RWPE2 (cell line): ENCODE results near the gene NKX2-2.

ENCODE experiments used
- ATAC-seq: fragments of 200-7000 bp; cut with Tn5 transposase; 3 replicates; pipeline ENCODE4 v1.9.1; 2021; ENCODE audit warnings: low read depth
- DNase-seq: peaks from one replicate; pipeline ENCODE4 v3.0.0-alpha.2; 2020; ENCODE audit warnings: low spot score
- H3K27ac ChIP-seq: fragments of 450-650 bp; 2 replicates; pipeline ENCODE4 v1.5.1; 2017; ENCODE audit warnings: mild to moderate bottlenecking; ENCODE audit not compliant: poor library complexity, severe bottlenecking
- H3K27me3 ChIP-seq: fragments of 250-450 bp; sonication (Bioruptor Pico); 2 replicates; pipeline ENCODE4 v1.5.1; 2021; ENCODE audit warnings: mild to moderate bottlenecking, moderate library complexity; ENCODE audit not compliant: insufficient read depth, poor library complexity, severe bottlenecking
- H3K36me3 ChIP-seq: fragments of 250-450 bp; sonication (Bioruptor Pico); 2 replicates; pipeline ENCODE4 v1.5.1; 2020; ENCODE audit warnings: low read depth, mild to moderate bottlenecking, moderate library complexity
- H3K4me1 ChIP-seq: fragments of 250-450 bp; sonication (Bioruptor Pico); 2 replicates; pipeline ENCODE4 v1.5.1; 2021; ENCODE audit warnings: mild to moderate bottlenecking, moderate library complexity; ENCODE audit not compliant: insufficient read depth, poor library complexity, severe bottlenecking
- H3K4me3 ChIP-seq: fragments of 250-450 bp; sonication (Bioruptor Pico); 2 replicates; pipeline ENCODE4 v1.5.1; 2021; ENCODE audit warnings: mild to moderate bottlenecking, moderate library complexity; ENCODE audit not compliant: severe bottlenecking
- H3K9me3 ChIP-seq: fragments of 250-450 bp; sonication (Bioruptor Pico); 2 replicates; pipeline ENCODE4 v1.5.1; 2021; ENCODE audit warnings: mild to moderate bottlenecking, moderate library complexity; ENCODE audit not compliant: severe bottlenecking
- TF ChIP-seq, protein P1 (sequence below): fragments of 450-650 bp; IDR thresholded peaks from one replicate; pipeline ENCODE4 v1.5.1; 2017; ENCODE audit warnings: mild to moderate bottlenecking, moderate library complexity; ENCODE audit not compliant: poor library complexity, severe bottlenecking

The NKX2-2 gene

DNA sequence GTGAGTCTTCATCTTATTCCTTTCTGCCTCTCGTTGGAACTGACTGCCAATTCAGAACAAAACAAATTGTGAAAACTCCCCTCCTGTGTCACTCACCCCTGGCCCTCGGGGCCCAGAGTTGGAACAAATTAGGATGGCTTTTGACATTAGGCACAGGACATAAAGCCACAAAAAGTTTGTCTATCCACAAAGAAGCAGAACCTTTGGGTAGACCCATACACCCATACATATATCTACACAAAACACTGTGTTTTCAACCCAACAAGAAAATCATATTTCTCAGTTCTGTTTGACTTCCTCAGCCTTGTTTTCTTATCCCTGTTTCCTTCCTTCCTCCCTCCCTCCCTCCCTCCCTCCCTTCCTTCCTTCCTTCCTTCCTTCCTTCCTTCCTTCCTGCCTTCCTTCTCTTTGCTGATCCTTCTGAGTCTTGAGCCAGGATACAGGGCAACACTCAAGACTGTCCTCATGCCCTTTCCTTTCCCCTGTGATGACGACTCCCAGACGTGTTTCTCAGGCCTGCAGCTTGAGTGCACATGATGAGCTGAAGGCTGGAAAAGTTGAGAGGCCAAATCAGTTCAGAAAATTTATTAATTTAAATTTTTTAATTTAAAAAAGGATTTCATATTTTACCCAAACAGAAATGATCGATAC is 41.7 kb upstream of the NKX2-2 start:
- Histone ChIP-seq H3K4me3 (no peak overlapping the region), H3K4me1 (no peaks in the 10 kb centered on the region), H3K36me3 (no peaks in the 10 kb centered on the region), H3K9me3 (no peaks in the 10 kb centered on the region), H3K27me3 (peaks cover 45% of the 10 kb centered on the region), H3K27ac (no peak overlapping the region)
- DNase-seq = no peak
- ATAC-seq = no peak
- TF ChIP-seq, protein P1, sequence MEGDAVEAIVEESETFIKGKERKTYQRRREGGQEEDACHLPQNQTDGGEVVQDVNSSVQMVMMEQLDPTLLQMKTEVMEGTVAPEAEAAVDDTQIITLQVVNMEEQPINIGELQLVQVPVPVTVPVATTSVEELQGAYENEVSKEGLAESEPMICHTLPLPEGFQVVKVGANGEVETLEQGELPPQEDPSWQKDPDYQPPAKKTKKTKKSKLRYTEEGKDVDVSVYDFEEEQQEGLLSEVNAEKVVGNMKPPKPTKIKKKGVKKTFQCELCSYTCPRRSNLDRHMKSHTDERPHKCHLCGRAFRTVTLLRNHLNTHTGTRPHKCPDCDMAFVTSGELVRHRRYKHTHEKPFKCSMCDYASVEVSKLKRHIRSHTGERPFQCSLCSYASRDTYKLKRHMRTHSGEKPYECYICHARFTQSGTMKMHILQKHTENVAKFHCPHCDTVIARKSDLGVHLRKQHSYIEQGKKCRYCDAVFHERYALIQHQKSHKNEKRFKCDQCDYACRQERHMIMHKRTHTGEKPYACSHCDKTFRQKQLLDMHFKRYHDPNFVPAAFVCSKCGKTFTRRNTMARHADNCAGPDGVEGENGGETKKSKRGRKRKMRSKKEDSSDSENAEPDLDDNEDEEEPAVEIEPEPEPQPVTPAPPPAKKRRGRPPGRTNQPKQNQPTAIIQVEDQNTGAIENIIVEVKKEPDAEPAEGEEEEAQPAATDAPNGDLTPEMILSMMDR = no peak

DNA sequence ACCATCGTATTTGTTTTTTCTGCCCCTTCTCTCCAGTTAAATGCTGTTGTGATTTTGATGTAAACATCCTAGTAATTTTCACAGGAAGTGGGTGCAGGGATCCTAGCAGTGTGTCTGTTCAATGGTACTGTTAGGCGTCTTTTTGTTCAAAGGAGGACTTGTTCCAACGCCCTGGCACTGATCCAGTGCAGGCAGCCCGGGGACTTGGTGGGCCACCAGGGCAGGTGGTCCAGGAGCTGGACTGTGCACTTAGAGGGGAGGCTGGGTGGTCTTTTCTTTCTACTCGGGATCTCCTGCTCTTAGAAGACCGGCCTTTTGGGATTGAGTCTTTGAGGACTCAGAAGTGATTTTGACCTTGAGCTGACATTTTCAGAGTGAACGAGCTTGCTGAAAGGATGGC is 41.1 kb upstream of the NKX2-2 start:
- Histone ChIP-seq H3K9me3 (no peaks in the 10 kb centered on the region), H3K27me3 (peaks cover 39% of the 10 kb centered on the region), H3K36me3 (no peaks in the 10 kb centered on the region), H3K4me3 (no peak overlapping the region), H3K4me1 (no peaks in the 10 kb centered on the region), H3K27ac (no peak overlapping the region)
- no peak for ATAC-seq
- no peak for DNase-seq
- TF ChIP-seq, protein P1 = no peak

DNA sequence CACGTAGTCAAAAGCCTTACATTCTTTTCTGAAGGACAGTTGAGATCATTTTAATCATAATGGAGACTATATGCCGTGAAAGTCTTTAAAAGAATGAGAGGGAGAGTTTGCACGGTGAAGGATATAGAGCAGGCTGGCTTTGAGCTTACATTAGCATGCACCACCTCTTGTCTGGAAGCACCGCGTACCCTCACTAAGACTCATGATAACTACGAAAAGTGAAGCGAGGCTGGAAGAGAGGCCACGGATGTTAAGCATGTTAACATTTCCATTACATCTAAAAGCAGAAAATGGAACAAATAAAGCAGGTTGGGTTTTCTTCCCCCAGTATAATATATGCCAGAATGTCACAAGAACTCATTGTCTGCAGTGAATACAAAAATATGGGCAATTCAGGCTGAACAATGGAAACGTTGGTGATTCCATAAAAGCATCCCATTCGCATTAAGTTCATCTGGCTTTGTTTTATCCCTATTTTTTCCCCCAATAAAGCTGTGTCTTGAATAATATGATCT is 40.6 kb upstream of the NKX2-2 start:
- Histone ChIP-seq H3K4me3 (no peak overlapping the region), H3K27ac (no peak overlapping the region), H3K9me3 (no peaks in the 10 kb centered on the region), H3K36me3 (no peaks in the 10 kb centered on the region), H3K4me1 (no peaks in the 10 kb centered on the region), H3K27me3 (peaks cover 35% of the 10 kb centered on the region)
- DNase-seq = no peak
- TF ChIP-seq, protein P1 = no peak
- ATAC-seq = no peak

DNA sequence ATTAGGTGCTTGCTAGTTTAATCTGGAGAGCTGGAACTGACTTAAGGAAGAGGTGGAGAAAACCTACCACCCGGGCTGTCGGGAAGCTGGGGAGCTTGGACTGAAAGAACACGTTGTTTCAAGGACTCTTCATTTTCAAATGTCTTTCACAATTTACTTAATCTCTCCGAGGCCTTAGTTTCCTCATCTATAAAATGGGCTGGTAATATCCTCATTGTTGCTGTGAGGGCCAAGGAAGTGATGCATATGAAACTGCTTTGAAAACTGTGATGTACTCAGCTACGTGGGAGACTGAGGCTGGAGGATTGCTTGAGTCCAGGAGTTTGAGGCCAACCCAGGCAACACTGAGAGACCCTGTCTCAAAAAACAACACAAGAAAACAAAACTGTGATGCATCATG is 36.7 kb upstream of the NKX2-2 start:
- no peaks in the 10 kb centered on the region for H3K4me1 ChIP-seq
- ATAC-seq = no peak

More for the DNA sequence above, 36.7 kb upstream of the NKX2-2 start:
- no peak for DNase-seq
- TF ChIP-seq, protein P1 = no peak
- H3K36me3 ChIP-seq = no peaks in the 10 kb centered on the region
- H3K9me3 ChIP-seq = no peaks in the 10 kb centered on the region
- no peak overlapping the region for H3K4me3 ChIP-seq
- H3K27ac ChIP-seq = no peak overlapping the region
- H3K27me3 ChIP-seq = peaks cover 23% of the 10 kb centered on the region
